Activated naive CD4-positive, alpha-beta T cell treated with anti-CD3 and anti-CD28 coated beads, Interleukin-2, amount 50 U/mL, for 24 hours (primary cell): ENCODE data around the gene RAD52.

ENCODE experiments used
- H3K27ac Mint-ChIP-seq: one replicate; pipeline ENCODE4 v1.8.0; 2021; ENCODE audit warnings: mild to moderate bottlenecking, mixed read lengths
- H3K27me3 Mint-ChIP-seq: one replicate; pipeline ENCODE4 v1.8.0; 2021; ENCODE audit warnings: mixed read lengths
- H3K36me3 Mint-ChIP-seq: one replicate; pipeline ENCODE4 v1.8.0; 2021; ENCODE audit warnings: mixed read lengths
- H3K4me1 Mint-ChIP-seq: one replicate; pipeline ENCODE4 v1.8.0; 2021; ENCODE audit warnings: mixed read lengths
- H3K4me3 Mint-ChIP-seq: one replicate; pipeline ENCODE4 v1.8.0; 2021; ENCODE audit warnings: mild to moderate bottlenecking, mixed read lengths
- H3K9me3 Mint-ChIP-seq: one replicate; pipeline ENCODE4 v1.8.0; 2021; ENCODE audit warnings: mixed read lengths

RAD52 gene

DNA sequence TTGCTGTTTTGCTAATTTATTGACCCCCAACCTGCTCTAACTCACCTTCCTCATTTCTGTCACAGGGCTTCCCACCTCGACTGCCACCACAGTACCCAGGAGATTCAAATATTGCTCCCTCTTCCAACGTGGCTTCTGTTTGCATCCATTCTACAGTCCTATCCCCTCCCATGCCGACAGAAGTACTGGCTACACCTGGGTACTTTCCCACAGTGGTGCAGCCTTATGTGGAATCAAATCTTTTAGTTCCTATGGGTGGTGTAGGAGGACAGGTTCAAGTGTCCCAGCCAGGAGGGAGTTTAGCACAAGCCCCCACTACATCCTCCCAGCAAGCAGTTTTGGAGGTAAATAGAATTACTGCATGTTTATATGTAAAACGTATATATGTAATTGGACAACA lies 68.8 kb downstream of the RAD52 start:
- Mint-ChIP-seq H3K4me1 (no peaks in the 10 kb centered on the region), H3K36me3 (peaks cover 14% of the 10 kb centered on the region), H3K27me3 (no peaks in the 10 kb centered on the region), H3K9me3 (no peaks in the 10 kb centered on the region), H3K27ac (no peak overlapping the region), H3K4me3 (no peak overlapping the region)

DNA sequence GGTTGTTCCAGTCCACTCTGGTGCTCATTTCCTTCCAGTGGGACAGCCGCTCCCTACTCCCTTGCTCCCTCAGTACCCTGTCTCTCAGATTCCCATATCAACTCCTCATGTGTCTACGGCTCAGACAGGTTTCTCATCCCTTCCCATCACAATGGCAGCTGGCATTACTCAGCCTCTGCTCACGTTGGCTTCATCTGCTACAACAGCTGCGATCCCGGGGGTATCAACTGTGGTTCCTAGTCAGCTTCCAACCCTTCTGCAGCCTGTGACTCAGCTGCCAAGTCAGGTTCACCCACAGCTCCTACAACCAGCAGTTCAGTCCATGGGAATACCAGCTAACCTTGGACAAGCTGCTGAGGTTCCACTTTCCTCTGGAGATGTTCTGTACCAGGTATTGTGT lies 69.9 kb downstream of the RAD52 start:
- Mint-ChIP-seq H3K4me1 (no peaks in the 10 kb centered on the region), H3K27ac (peak overlapping the region; percentile 3), H3K36me3 (peaks cover 11% of the 10 kb centered on the region), H3K9me3 (no peaks in the 10 kb centered on the region), H3K4me3 (no peak overlapping the region), H3K27me3 (no peaks in the 10 kb centered on the region)

DNA sequence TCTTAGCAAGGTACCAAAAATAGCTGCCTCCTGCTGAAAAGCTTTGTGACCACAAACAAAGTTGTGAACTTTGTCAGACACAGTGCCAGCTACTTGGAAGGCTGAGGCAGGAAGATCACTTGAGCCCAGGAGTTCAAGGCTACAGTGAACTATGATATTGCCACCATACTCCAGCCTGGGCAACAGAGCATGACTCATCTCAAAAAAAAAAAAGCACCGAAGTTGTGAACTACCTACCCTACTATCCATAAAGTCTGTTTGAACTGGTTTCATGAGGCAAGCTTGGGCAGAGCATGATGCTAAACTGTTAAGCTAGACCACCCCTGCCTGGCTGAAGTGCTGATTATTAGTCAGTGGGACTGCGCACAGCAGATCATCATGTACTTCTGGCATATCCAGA lies 75.5 kb downstream of the RAD52 start:
- H3K9me3 Mint-ChIP-seq: no peaks in the 10 kb centered on the region
- H3K36me3 Mint-ChIP-seq: peaks cover 7% of the 10 kb centered on the region
- H3K4me1 Mint-ChIP-seq: peaks cover 22% of the 10 kb centered on the region
- no peak overlapping the region for H3K4me3 Mint-ChIP-seq
- H3K27me3 Mint-ChIP-seq: no peaks in the 10 kb centered on the region
- no peak overlapping the region for H3K27ac Mint-ChIP-seq

DNA sequence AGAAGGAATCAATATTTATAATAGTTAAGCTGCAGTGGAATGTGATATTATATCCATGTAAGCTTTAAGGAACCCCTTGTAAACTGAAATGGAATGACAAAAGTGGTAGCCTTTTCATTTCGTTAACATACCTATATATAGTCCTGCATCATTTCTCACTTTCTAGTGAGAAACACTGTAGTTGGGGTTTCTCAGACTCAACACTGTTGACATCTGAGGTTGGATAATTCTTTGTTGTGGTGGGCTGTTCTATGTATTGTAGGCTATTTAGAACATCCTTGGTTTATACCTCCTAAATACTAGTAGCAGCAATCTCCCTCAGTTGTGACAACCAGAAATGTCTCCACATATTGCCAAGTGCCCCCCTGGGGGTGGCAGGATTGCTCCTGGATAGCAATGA lies 79.1 kb downstream of the RAD52 start:
- peaks cover 29% of the 10 kb centered on the region for H3K4me1 Mint-ChIP-seq

DNA sequence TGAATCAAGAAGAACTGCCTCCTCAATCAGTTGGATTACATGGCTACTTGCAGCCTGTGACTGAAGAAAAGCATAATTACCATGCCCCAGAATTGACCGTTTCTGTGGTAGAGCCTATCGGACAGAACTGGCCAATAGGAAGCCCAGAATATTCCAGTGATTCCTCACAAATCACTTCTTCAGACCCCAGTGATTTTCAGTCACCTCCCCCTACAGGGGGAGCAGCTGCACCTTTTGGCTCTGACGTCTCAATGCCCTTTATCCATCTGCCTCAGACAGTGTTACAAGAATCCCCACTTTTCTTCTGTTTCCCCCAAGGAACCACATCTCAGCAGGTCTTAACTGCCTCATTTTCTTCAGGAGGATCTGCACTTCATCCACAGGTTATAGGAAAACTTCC lies 80.8 kb downstream of the RAD52 start:
- Mint-ChIP-seq H3K4me1 (peaks cover 31% of the 10 kb centered on the region), H3K4me3 (no peak overlapping the region), H3K27me3 (no peaks in the 10 kb centered on the region), H3K27ac (no peak overlapping the region), H3K36me3 (peaks cover 21% of the 10 kb centered on the region), H3K9me3 (no peaks in the 10 kb centered on the region)

More for the DNA sequence above, 79.1 kb downstream of the RAD52 start:
- no peaks in the 10 kb centered on the region for H3K27me3 Mint-ChIP-seq
- peaks cover 16% of the 10 kb centered on the region for H3K36me3 Mint-ChIP-seq
- H3K4me3 Mint-ChIP-seq: no peak overlapping the region
- H3K9me3 Mint-ChIP-seq: no peaks in the 10 kb centered on the region
- no peak overlapping the region for H3K27ac Mint-ChIP-seq

DNA sequence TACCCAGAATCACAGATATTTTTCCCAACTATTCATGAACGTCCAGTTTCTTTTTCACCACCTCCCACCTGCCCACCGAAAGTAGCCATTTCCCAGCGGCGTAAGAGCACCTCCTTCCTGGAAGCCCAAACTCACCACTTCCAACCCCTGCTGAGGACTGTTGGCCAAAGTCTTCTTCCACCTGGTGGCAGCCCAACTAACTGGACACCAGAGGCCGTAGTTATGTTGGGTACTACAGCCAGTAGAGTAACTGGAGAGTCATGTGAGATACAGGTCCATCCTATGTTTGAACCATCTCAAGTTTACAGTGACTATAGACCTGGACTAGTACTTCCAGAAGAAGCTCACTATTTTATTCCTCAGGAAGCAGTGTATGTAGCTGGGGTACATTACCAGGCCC lies 81.6 kb downstream of the RAD52 start:
- Mint-ChIP-seq H3K27me3 (no peaks in the 10 kb centered on the region), H3K27ac (peak overlapping the region; percentile 55), H3K36me3 (peaks cover 19% of the 10 kb centered on the region), H3K4me1 (peaks cover 31% of the 10 kb centered on the region), H3K4me3 (no peak overlapping the region), H3K9me3 (no peaks in the 10 kb centered on the region)

DNA sequence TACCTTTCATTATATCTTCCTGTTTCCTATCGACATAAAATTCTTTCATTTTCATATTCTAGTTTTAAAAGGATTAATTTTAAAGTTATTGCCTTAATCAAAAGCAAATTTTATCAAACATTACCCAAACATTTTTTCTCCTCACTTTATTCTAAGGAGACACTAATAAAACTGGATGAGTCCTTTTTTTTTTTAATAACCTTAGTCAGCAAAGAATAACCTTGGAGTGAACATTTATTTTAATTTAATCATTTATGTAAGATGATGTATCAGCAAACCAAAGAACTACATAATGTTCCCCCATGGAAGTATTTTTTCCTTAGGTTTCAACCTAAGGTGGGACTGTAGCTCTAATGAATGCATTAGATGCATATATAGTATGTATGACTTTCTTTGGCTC lies 83.9 kb downstream of the RAD52 start:
- Mint-ChIP-seq H3K4me3 (no peak overlapping the region), H3K36me3 (peaks cover 21% of the 10 kb centered on the region), H3K27ac (no peak overlapping the region), H3K27me3 (no peaks in the 10 kb centered on the region), H3K4me1 (peaks cover 32% of the 10 kb centered on the region), H3K9me3 (no peaks in the 10 kb centered on the region)

DNA sequence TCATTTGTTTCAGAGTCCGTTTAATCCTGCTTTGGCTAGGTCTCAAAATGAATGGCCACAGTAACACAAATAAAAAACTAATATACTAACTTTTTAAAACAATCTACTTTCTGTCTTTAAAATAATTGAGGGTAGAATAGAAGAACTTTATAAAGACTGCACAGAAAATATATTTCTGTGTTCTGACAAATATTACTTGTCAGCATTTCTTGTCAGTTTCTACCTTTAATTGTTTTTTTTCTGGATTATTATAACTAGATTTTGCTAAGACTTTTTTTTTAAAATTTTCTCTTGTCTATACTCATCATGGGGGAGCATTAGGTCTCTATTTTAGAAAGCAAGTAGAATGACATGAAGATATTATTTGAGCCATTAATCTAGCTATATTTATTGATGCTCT lies 86.2 kb downstream of the RAD52 start:
- no peak overlapping the region for H3K4me3 Mint-ChIP-seq
- H3K4me1 Mint-ChIP-seq: peaks cover 19% of the 10 kb centered on the region
- peaks cover 25% of the 10 kb centered on the region for H3K36me3 Mint-ChIP-seq
- H3K9me3 Mint-ChIP-seq: no peaks in the 10 kb centered on the region
- H3K27ac Mint-ChIP-seq: no peak overlapping the region
- H3K27me3 Mint-ChIP-seq: no peaks in the 10 kb centered on the region

DNA sequence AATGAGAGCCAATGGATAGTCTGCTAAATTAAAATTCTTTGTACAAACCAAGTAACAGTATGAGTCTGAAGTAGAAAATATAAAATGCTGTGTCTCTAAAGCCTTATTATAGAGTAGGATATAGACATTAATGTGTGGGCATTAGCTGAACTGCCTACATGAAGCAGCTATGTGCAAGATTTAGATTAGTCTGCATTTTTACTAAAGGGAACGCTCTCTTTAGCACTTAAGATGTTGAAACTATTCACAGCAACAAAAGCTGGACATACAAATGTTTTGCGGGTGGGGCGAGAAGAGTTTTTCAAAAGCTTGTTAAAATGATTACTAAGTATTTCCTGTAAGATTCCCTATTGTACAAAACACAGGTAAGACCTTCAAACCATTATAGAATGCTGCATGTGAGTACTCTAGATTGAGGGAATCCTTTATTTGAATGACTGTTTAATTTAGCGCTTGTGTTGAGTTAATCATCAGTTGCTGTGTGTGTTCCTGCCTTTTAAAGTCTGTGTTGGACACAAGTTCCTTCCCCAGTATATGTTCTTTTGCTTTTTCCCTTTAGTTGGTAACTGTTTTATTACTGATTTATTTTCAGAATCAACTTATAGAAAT lies 87.1 kb downstream of the RAD52 start:
- H3K4me3 Mint-ChIP-seq: no peak overlapping the region
- peaks cover 22% of the 10 kb centered on the region for H3K36me3 Mint-ChIP-seq
- no peaks in the 10 kb centered on the region for H3K9me3 Mint-ChIP-seq
- no peaks in the 10 kb centered on the region for H3K27me3 Mint-ChIP-seq
- H3K27ac Mint-ChIP-seq: peak overlapping the region; percentile 37
- peaks cover 21% of the 10 kb centered on the region for H3K4me1 Mint-ChIP-seq
